Neuronal stem cell (in vitro differentiated cells): ENCODE data around the gene ANKS1B.

Experiments
- DNase-seq: peaks from one replicate; pipeline ENCODE4 v3.0.0-alpha.2; 2013; ENCODE audit warnings: low spot score
- H2AFZ ChIP-seq: one replicate; pipeline ENCODE4 v1.6.1; 2013; ENCODE audit warnings: mild to moderate bottlenecking, low read length, inconsistent platforms
- H2AK5ac ChIP-seq: 2 replicates; pipeline ENCODE4 v1.6.1; 2013; ENCODE audit warnings: low read depth, mild to moderate bottlenecking, inconsistent platforms, low read length, moderate library complexity, mixed read lengths
- H2BK120ac ChIP-seq: 2 replicates; pipeline ENCODE4 v1.6.1; 2013; ENCODE audit warnings: low read depth, mild to moderate bottlenecking, inconsistent platforms, low read length, moderate library complexity, mixed read lengths
- H2BK12ac ChIP-seq: one replicate; pipeline ENCODE4 v1.6.1; 2013; ENCODE audit warnings: low read length, inconsistent platforms
- H2BK15ac ChIP-seq: 2 replicates; pipeline ENCODE4 v1.6.1; 2013; ENCODE audit warnings: mild to moderate bottlenecking, low read length, inconsistent platforms, mixed read lengths
- H2BK5ac ChIP-seq: one replicate; pipeline ENCODE4 v1.6.1; 2013; ENCODE audit warnings: inconsistent platforms, mild to moderate bottlenecking, low read length, moderate library complexity
- H3K14ac ChIP-seq: one replicate; pipeline ENCODE4 v1.6.1; 2013; ENCODE audit warnings: low read length, inconsistent platforms
- H3K18ac ChIP-seq: 2 replicates; pipeline ENCODE4 v1.6.1; 2013; ENCODE audit warnings: low read length, inconsistent platforms
- H3K23ac ChIP-seq: 2 replicates; pipeline ENCODE4 v1.6.1; 2013; ENCODE audit warnings: low read depth, mild to moderate bottlenecking, mixed read lengths, low read length, inconsistent platforms; ENCODE audit not compliant: poor library complexity
- H3K27ac ChIP-seq: replicated peaks from 3 replicates; pipeline ENCODE4 v1.5.1; 2013; ENCODE audit warnings: low read length, inconsistent platforms
- H3K27me3 ChIP-seq, 3 experiments: 2 replicates each; pipeline ENCODE4 v1.6.1; 2013; ENCODE audit warnings: low read length in 3 of 3, mild to moderate bottlenecking in 2 of 3, inconsistent platforms in 1 of 3, low read depth in 1 of 3, mixed read lengths in 1 of 3, moderate library complexity in 1 of 3; ENCODE audit not compliant: control insufficient read depth in 3 of 3, insufficient read depth in 3 of 3
- H3K36me3 ChIP-seq, 2 donors: replicated peaks in 1 of 2; 2 replicates each; pipeline ENCODE4 v1.6.1; 2013; ENCODE audit warnings: low read length in 2 of 2; ENCODE audit not compliant: control insufficient read depth in 2 of 2, insufficient read depth in 2 of 2
- H3K4ac ChIP-seq: 2 replicates; pipeline ENCODE4 v1.6.1; 2013; ENCODE audit warnings: inconsistent platforms, mild to moderate bottlenecking, low read length, moderate library complexity
- H3K4me1 ChIP-seq, 2 donors: 1 replicate in 1 of 2; 2 replicates in 1 of 2; pipeline ENCODE4 v1.6.1; 2013; ENCODE audit warnings: low read length in 2 of 2, low read depth in 1 of 2; ENCODE audit not compliant: control insufficient read depth in 2 of 2, insufficient read depth in 1 of 2
- H3K4me2 ChIP-seq: one replicate; pipeline ENCODE4 v1.6.1; 2013; ENCODE audit warnings: mild to moderate bottlenecking, low read length, inconsistent platforms; ENCODE audit not compliant: insufficient read depth, poor library complexity, severe bottlenecking
- H3K4me3 ChIP-seq, 2 donors: 2 replicates each; pipeline ENCODE4 v1.5.1; 2013; ENCODE audit warnings: low read length in 2 of 2, mild to moderate bottlenecking in 2 of 2, inconsistent platforms in 1 of 2, moderate library complexity in 1 of 2
- H3K79me1 ChIP-seq: one replicate; pipeline ENCODE4 v1.6.1; 2013; ENCODE audit warnings: low read depth, mild to moderate bottlenecking, inconsistent platforms, low read length, moderate library complexity
- H3K9ac ChIP-seq: one replicate; pipeline ENCODE4 v1.6.1; 2013; ENCODE audit warnings: mild to moderate bottlenecking, low read depth, low read length, inconsistent platforms; ENCODE audit not compliant: poor library complexity
- H3K9me3 ChIP-seq, 2 donors: replicated peaks in 1 of 2; 2 replicates each; pipeline versions ENCODE3 to v1.6.1; 2013; ENCODE audit warnings: low read length in 2 of 2, mild to moderate bottlenecking in 2 of 2, inconsistent platforms in 1 of 2, low read depth in 1 of 2, mixed read lengths in 1 of 2, moderate library complexity in 1 of 2; ENCODE audit not compliant: control insufficient read depth in 2 of 2, insufficient read depth in 1 of 2
- H4K8ac ChIP-seq: one replicate; pipeline ENCODE4 v1.6.1; 2013; ENCODE audit warnings: low read depth, mild to moderate bottlenecking, inconsistent platforms, low read length, moderate library complexity
- H4K91ac ChIP-seq: one replicate; pipeline ENCODE4 v1.6.1; 2013; ENCODE audit warnings: low read length, low read depth, mild to moderate bottlenecking, inconsistent platforms; ENCODE audit not compliant: poor library complexity
- WGBS, 2 donors: extraction: QIAGEN DNeasy Blood & Tissue Kit; methylation state at CpG; one replicate each; pipeline ENCODE4 v1.1.7; 2013; ENCODE audit warnings: missing lambda C conversion rate in 2 of 2, mixed read lengths in 1 of 2; ENCODE audit not compliant: insufficient read length in 2 of 2, insufficient replicate concordance in 1 of 2; ENCODE audit errors: extremely low coverage in 2 of 2; 5-methylcytosine and 5-hydroxymethylcytosine counted together

The ANKS1B gene

GRCh38 chr12:98817742-98818141 lies 1167.0 kb downstream of the ANKS1B start:
- no peak overlapping the region for H3K27ac ChIP-seq
- no peak overlapping the region for H3K9ac ChIP-seq
- H2BK5ac ChIP-seq: no peak overlapping the region
- DNase-seq: no peak
- no peak overlapping the region for H4K91ac ChIP-seq
- no peak overlapping the region for H3K14ac ChIP-seq
- H3K9me3 ChIP-seq: no peaks in the 10 kb centered on the region
- no peaks in the 10 kb centered on the region for H3K36me3 ChIP-seq
- H3K79me1 ChIP-seq: no peaks in the 10 kb centered on the region
- H3K4me3 ChIP-seq: no peak overlapping the region
- H2AFZ ChIP-seq: no peak overlapping the region
- H3K18ac ChIP-seq: no peak overlapping the region
- H3K23ac ChIP-seq: no peak overlapping the region
- no CpG with 5 or more reads among the region's 2 CpGs for WGBS, 2 donors
- no peak overlapping the region for H4K8ac ChIP-seq
- H2BK120ac ChIP-seq: no peak overlapping the region
- peaks cover 0 to 10% of the 10 kb centered on the region in 2 donors for H3K4me1 ChIP-seq
- H2BK12ac ChIP-seq: no peak overlapping the region
- H3K27me3 ChIP-seq: no peaks in the 10 kb centered on the region
- H3K4ac ChIP-seq: no peak overlapping the region
- no peak overlapping the region for H3K4me2 ChIP-seq
- H2BK15ac ChIP-seq: no peak overlapping the region
- H2AK5ac ChIP-seq: no peak overlapping the region

- Histone ChIP-seq H3K14ac (no peak overlapping the region), H3K36me3 (no peaks in the 10 kb centered on the region), H3K27me3 (no peaks in the 10 kb centered on the region), H3K4me3 (no peak overlapping the region), H2BK12ac (no peak overlapping the region), H3K4me2 (no peak overlapping the region), H2BK5ac (no peak overlapping the region), H2AK5ac (no peak overlapping the region), H3K9me3 (no peaks in the 10 kb centered on the region), H3K9ac (no peak overlapping the region), H3K4me1 (peaks cover 0 to 8% of the 10 kb centered on the region in 2 donors), H4K8ac (no peak overlapping the region), H2BK120ac (no peak overlapping the region), H2AFZ (no peak overlapping the region), H3K27ac (no peak overlapping the region), H3K18ac (no peak overlapping the region), H4K91ac (no peak overlapping the region), H2BK15ac (no peak overlapping the region), H3K23ac (no peak overlapping the region), H3K4ac (no peak overlapping the region), H3K79me1 (no peaks in the 10 kb centered on the region)
- no peak for DNase-seq
- no CpG with 5 or more reads among the region's 4 CpGs for WGBS, 2 donors
Observed at GRCh38 chr12:98816720-98817119, 1168.0 kb downstream of the ANKS1B start.

GRCh38 chr12:98814254-98814653 lies 1170.5 kb downstream of the ANKS1B start:
- H3K27me3 ChIP-seq: no peaks in the 10 kb centered on the region
- no CpG with 5 or more reads among the region's 6 CpGs for WGBS, 2 donors
- no peak overlapping the region for H3K18ac ChIP-seq
- H3K4me1 ChIP-seq: peaks cover 0 to 2% of the 10 kb centered on the region in 2 donors
- H3K4me3 ChIP-seq: no peak overlapping the region
- no peak overlapping the region for H2BK12ac ChIP-seq
- H2AFZ ChIP-seq: no peak overlapping the region
- H4K8ac ChIP-seq: no peak overlapping the region
- H3K23ac ChIP-seq: no peak overlapping the region
- H4K91ac ChIP-seq: no peak overlapping the region
- no peak overlapping the region for H3K4me2 ChIP-seq
- H3K9me3 ChIP-seq: no peaks in the 10 kb centered on the region
- H3K4ac ChIP-seq: no peak overlapping the region
- no peak overlapping the region for H2BK120ac ChIP-seq
- no peak overlapping the region for H3K27ac ChIP-seq
- no peak overlapping the region for H3K14ac ChIP-seq
- no peak overlapping the region for H2AK5ac ChIP-seq
- H3K9ac ChIP-seq: no peak overlapping the region
- no peak for DNase-seq
- H2BK15ac ChIP-seq: no peak overlapping the region
- no peak overlapping the region for H2BK5ac ChIP-seq
- no peaks in the 10 kb centered on the region for H3K36me3 ChIP-seq
- H3K79me1 ChIP-seq: no peaks in the 10 kb centered on the region

GRCh38 chr12:98812225-98812624 lies 1172.5 kb downstream of the ANKS1B start:
- no peak overlapping the region for H3K4me3 ChIP-seq
- no peak overlapping the region for H3K9ac ChIP-seq
- no peaks in the 10 kb centered on the region for H3K79me1 ChIP-seq
- DNase-seq: no peak
- no peak overlapping the region for H3K4ac ChIP-seq
- no peaks in the 10 kb centered on the region for H3K9me3 ChIP-seq
- H4K91ac ChIP-seq: no peak overlapping the region
- H3K27ac ChIP-seq: no peak overlapping the region
- H2AFZ ChIP-seq: no peak overlapping the region
- H3K36me3 ChIP-seq: no peaks in the 10 kb centered on the region
- no peak overlapping the region for H2BK120ac ChIP-seq
- no peak overlapping the region for H3K4me2 ChIP-seq
- no peak overlapping the region for H4K8ac ChIP-seq
- H2BK5ac ChIP-seq: no peak overlapping the region
- H2BK12ac ChIP-seq: no peak overlapping the region
- H2BK15ac ChIP-seq: no peak overlapping the region
- H3K23ac ChIP-seq: no peak overlapping the region
- H3K18ac ChIP-seq: no peak overlapping the region
- no peak overlapping the region for H3K14ac ChIP-seq
- H3K27me3 ChIP-seq: no peaks in the 10 kb centered on the region
- WGBS, 2 donors: no CpG with 5 or more reads among the region's 7 CpGs
- peaks cover 0 to 2% of the 10 kb centered on the region in 2 donors for H3K4me1 ChIP-seq
- no peak overlapping the region for H2AK5ac ChIP-seq
